HEK293T (cell line): ENCODE measurements around the gene ANTXR1.

ENCODE experiments used
- CTCF ChIA-PET: fragments of 350-600 bp; formaldehyde crosslinking; extraction: SDS; loops from one replicate; lab custom pipeline; 2021; ENCODE audit warnings: antibody characterized with exemption, inconsistent platforms; lab: Yijun Ruan, JAX
- POLR2A ChIA-PET: fragments of 350-600 bp; formaldehyde crosslinking; extraction: SDS; loops from one replicate; lab custom pipeline; 2020; ENCODE audit warnings: antibody characterized with exemption, inconsistent platforms; lab: Yijun Ruan, JAX
- DNase-seq: peaks from one replicate; pipeline ENCODE4 v3.0.0; 2012; ENCODE audit warnings: mixed read lengths; ENCODE audit errors: extremely low spot score
- ARNT ChIP-seq: fragments of 450-650 bp; IDR thresholded peaks from 2 replicates; pipeline ENCODE4 v1.6.1; 2017; ENCODE audit warnings: mild to moderate bottlenecking
- BHLHE40 ChIP-seq: fragments of 450-650 bp; IDR thresholded peaks from 2 replicates; pipeline ENCODE4 v1.6.1; 2016; ENCODE audit warnings: mild to moderate bottlenecking, moderate library complexity, borderline replicate concordance
- CTBP1 ChIP-seq: fragments of 450-650 bp; IDR thresholded peaks from 2 replicates; pipeline ENCODE4 v1.6.1; 2016; ENCODE audit warnings: borderline replicate concordance
- ELF4 ChIP-seq: fragments of 450-650 bp; IDR thresholded peaks from 2 replicates; pipeline ENCODE4 v1.6.1; 2017; ENCODE audit warnings: antibody characterized with exemption
- FOXA1 ChIP-seq: fragments of 450-650 bp; IDR thresholded peaks from 2 replicates; pipeline ENCODE4 v1.6.1; 2016; ENCODE audit warnings: mild to moderate bottlenecking
- FOXK2 ChIP-seq: fragments of 450-650 bp; IDR thresholded peaks from 2 replicates; pipeline ENCODE4 v1.6.1; 2016; ENCODE audit warnings: mild to moderate bottlenecking
- FOXM1 ChIP-seq: fragments of 450-650 bp; IDR thresholded peaks from 2 replicates; pipeline ENCODE4 v1.6.1; 2017; ENCODE audit warnings: mild to moderate bottlenecking, borderline replicate concordance
- HDGF ChIP-seq: fragments of 450-650 bp; IDR thresholded peaks from 2 replicates; pipeline ENCODE4 v1.6.1; 2017; ENCODE audit warnings: antibody characterized with exemption, borderline replicate concordance
- L3MBTL2 ChIP-seq: fragments of 450-650 bp; conservative IDR thresholded peaks from 2 replicates; pipeline ENCODE4 v1.6.1; 2016; ENCODE audit warnings: mild to moderate bottlenecking
- LEF1 ChIP-seq: fragments of 450-650 bp; IDR thresholded peaks from 2 replicates; pipeline ENCODE4 v1.6.1; 2017; ENCODE audit warnings: mild to moderate bottlenecking, borderline replicate concordance
- NFRKB ChIP-seq: fragments of 450-650 bp; IDR thresholded peaks from 2 replicates; pipeline ENCODE4 v1.6.1; 2016; ENCODE audit warnings: mild to moderate bottlenecking, moderate library complexity
- SP1 ChIP-seq: fragments of 450-650 bp; IDR thresholded peaks from 2 replicates; pipeline ENCODE4 v1.6.1; 2017
- SUZ12 ChIP-seq: fragments of 450-650 bp; IDR thresholded peaks from 2 replicates; pipeline ENCODE4 v1.6.1; 2016; ENCODE audit warnings: mild to moderate bottlenecking
- TARDBP ChIP-seq: fragments of 450-650 bp; IDR thresholded peaks from 2 replicates; pipeline ENCODE4 v1.6.1; 2016
- ZNF384 ChIP-seq: fragments of 450-650 bp; IDR thresholded peaks from 2 replicates; pipeline ENCODE4 v1.6.1; 2016
- TF ChIP-seq, protein P1 (sequence below): fragments of 450-650 bp; IDR thresholded peaks from 2 replicates; pipeline ENCODE4 v1.6.1; 2016

Gene ANTXR1

DNA sequence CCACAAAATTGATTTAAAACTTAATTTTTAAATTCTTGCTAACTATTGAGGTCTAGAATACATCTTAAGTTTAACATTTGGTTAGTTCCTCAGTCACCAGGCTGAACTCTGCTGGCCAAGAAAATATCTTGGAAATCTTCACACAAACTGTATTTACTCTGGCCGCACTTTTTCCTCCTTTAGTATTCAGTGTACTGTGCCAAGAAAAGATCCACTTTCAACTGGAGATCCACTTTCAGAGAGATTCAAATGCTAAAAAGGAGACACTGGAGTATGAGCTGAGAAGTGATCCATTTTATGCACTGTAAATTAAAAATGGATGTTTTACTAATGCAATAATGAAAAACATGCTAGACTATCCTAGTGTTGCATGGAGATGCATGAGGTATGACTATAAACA lies 98.1 kb downstream of the ANTXR1 start:
- POLR2A ChIA-PET: no interaction called here
- no peak for TF ChIP-seq SUZ12
- no peak for TF ChIP-seq ELF4
- CTCF ChIA-PET: no interaction called here
- no peak for DNase-seq

DNA sequence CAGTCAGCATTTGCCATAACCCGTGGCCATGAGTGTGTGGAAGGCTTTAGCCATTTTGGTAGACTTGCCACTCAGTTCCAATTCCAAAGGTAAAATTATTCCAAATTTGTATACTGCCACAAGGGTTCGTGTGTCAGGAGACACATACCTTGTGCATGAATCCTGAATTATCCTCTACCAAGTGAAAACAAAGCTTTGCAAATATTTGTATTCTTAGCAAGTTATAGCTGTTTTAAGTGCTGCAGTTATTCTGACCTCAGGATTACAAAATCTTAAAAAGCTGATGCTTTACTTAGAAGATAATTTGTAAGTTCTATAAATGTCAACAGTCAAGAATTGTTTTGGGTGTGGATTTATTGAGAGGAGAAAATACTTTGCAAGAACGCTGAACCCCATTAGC lies 100.6 kb downstream of the ANTXR1 start:
- CTCF ChIA-PET: no interaction called here
- POLR2A ChIA-PET: no interaction called here
- TF ChIP-seq NFRKB (no peak), ARNT (no peak), BHLHE40 (no peak), CTBP1 (no peak), SUZ12 (no peak), FOXM1 (no peak), LEF1 (no peak), SP1 (no peak), TARDBP (no peak)
- TF ChIP-seq, protein P1, sequence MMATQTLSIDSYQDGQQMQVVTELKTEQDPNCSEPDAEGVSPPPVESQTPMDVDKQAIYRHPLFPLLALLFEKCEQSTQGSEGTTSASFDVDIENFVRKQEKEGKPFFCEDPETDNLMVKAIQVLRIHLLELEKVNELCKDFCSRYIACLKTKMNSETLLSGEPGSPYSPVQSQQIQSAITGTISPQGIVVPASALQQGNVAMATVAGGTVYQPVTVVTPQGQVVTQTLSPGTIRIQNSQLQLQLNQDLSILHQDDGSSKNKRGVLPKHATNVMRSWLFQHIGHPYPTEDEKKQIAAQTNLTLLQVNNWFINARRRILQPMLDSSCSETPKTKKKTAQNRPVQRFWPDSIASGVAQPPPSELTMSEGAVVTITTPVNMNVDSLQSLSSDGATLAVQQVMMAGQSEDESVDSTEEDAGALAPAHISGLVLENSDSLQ: no peak
- no peak for DNase-seq

DNA sequence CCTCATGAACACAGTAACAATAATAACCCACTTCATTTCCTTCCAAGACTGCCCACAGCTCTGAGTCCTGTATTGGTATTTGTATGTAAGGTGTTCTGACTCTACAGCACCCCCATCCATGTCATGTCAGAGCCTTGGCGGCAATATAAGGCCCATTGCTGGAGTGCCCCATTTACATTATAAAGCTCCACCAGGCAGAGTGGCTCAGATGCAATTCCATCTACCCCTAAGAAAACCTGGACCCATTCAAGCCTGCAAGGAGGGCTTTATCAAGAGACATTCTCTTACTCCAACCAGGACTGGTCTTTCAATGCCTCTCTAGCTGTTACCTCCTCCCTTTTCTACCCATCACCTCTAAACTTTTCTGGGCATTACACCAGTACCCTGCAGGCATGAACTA lies 101.6 kb downstream of the ANTXR1 start:
- CTCF ChIA-PET: no interaction called here
- TF ChIP-seq ARNT (no peak), TARDBP (no peak), L3MBTL2 (no peak), SP1 (no peak)
- DNase-seq: no peak
- POLR2A ChIA-PET: no interaction called here

DNA sequence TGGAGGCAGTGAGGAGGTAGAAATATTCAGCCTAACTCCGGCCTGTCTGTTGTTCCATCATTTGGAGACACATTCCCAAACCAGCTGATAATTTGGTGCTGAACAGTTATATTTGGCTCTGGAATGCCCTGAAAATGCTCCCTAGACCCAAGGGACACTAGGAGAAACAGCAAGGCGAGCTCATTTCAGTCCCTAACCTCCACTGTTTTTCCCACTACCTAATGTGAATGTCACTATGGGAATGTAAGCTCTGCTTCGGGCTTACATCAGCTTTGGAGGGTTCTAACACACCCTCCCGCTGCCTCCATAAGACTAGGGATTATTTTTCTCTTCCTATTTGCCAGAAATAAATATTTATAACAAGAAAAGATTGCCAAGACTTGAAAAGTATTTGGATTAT lies 103.5 kb downstream of the ANTXR1 start:
- TF ChIP-seq FOXK2 (no peak), FOXA1 (no peak)
- ChIA-PET POLR2A (no interaction called here), CTCF (no interaction called here)
- no peak for DNase-seq

DNA sequence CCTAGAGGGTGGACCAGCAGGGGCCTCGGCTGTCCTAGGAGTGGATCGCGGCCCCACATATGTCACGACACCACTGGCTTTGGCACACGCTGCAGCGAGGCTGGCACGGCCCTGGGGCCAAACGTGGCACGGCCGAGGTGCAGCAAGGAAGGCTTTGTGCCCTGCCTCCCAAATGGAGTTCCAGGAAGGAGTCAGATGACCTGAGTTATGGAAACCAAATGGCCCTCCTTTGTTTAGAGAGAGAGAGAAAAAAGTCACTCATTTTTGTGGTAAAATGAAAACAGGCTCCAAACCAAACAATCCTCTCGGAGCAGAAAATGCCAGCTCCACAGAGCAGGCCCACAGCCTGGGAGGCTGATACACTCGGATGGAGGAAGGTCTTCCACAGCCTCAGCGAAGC lies 105.6 kb downstream of the ANTXR1 start:
- TF ChIP-seq FOXM1 (no peak), FOXA1 (no peak), L3MBTL2 (no peak), TARDBP (no peak), HDGF (no peak), ELF4 (no peak), FOXK2 (no peak), ARNT (no peak), NFRKB (no peak), SP1 (no peak), CTBP1 (no peak), LEF1 (no peak), ZNF384 (no peak), BHLHE40 (no peak), SUZ12 (no peak)
- TF ChIP-seq, protein P1: no peak
- ChIA-PET POLR2A (no interaction called here), CTCF (no interaction called here)
- no peak for DNase-seq

DNA sequence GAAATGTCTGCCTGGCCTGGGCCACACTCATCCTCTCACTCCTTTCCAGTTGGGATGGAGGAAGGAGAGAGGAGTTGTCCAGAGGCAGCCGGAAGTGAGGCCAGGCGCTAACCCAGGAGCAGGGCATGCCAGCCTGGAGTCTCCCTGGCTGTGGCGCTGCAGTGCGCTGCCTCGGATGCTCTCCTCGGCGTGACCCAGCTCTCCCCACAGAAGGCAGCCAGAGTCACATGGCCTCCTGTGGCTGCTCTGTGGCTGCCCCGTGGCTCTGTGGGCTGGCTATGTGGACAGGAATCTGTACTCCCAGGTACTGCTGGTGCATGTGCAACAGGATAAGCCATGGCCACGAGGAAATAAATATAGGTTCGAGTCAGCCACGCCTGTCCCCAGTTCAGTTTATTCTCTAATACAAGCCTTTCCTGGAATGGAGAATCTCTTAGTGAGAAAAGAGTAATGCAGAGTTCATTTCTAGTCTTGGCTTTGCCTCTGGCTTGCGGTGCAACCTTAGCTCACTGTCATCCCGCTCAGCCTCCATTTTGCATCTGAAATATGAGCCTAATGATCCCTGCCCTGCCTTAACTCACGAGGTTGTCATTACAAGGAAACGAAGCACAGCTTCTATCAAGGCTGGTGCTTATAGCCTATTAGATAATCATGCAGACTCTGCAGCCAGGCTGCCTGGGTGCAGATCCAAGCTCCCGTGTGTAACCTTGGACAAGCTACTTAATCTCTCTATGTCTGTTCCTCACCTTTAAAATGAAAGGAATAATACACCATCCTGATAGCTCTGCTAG lies 106.3 kb downstream of the ANTXR1 start:
- POLR2A ChIA-PET: no interaction called here

More for the DNA sequence above, 106.3 kb downstream of the ANTXR1 start:
- DNase-seq: no peak
- TF ChIP-seq FOXK2 (no peak), FOXA1 (no peak), BHLHE40 (no peak), ZNF384 (no peak), ELF4 (no peak), NFRKB (no peak), CTBP1 (no peak), ARNT (no peak), SP1 (no peak), FOXM1 (no peak), LEF1 (no peak), SUZ12 (no peak), L3MBTL2 (no peak), TARDBP (no peak), HDGF (no peak)
- TF ChIP-seq, protein P1: no peak
- CTCF ChIA-PET: no interaction called here
